GM13976 (cell line): ENCODE measurements around the gene VSIG10L2.

ENCODE experiments used
- DNase-seq: peaks from one replicate; pipeline ENCODE4 v3.0.0; 2012; ENCODE audit warnings: low spot score
- CTCF ChIP-seq: IDR thresholded peaks from 2 replicates; pipeline ENCODE4 v1.5.1; 2012; ENCODE audit warnings: borderline replicate concordance, mild to moderate bottlenecking; ENCODE audit not compliant: insufficient read depth; ENCODE audit errors: extremely low read depth, missing control alignments, control extremely low read depth
- in situ Hi-C: fragments of 300-500 bp; cut with MboI; formaldehyde crosslinking; loops from one replicate; pipeline ENCODE4 v1.12.0; 2022; ENCODE audit warnings: low sequenced_read_pairs, mixed read lengths, inconsistent platforms; ENCODE audit not compliant: unreplicated experiment

Gene VSIG10L2

GRCh38 chr11:125958872-125959400, 13.1 kb downstream of the VSIG10L2 start:
- in situ Hi-C loops = no loop called here
- no peak for TF ChIP-seq CTCF
- no peak for DNase-seq

- DNase-seq = no peak
- TF ChIP-seq CTCF = no peak
- in situ Hi-C loops = no loop called here
Observed at GRCh38 chr11:125959511-125959910, 13.7 kb downstream of the VSIG10L2 start.

- in situ Hi-C loops = no loop called here
- DNase-seq = no peak
- TF ChIP-seq CTCF = no peak
Observed at GRCh38 chr11:125959931-125960330, 14.1 kb downstream of the VSIG10L2 start.

- DNase-seq = no peak
- TF ChIP-seq CTCF = no peak
- in situ Hi-C loops = no loop called here
Observed at GRCh38 chr11:125960771-125961170, 14.9 kb downstream of the VSIG10L2 start.

- in situ Hi-C loops = no loop called here
- TF ChIP-seq CTCF = no peak
Observed at GRCh38 chr11:125967515-125967914, 21.7 kb downstream of the VSIG10L2 start.

GRCh38 chr11:125968354-125968753, 22.5 kb downstream of the VSIG10L2 start:
- in situ Hi-C loops = no loop called here
- TF ChIP-seq CTCF = no peak
- DNase-seq = no peak

More at GRCh38 chr11:125967515-125967914, 21.7 kb downstream of the VSIG10L2 start:
- DNase-seq = no peak
